GM12875 (cell line): ENCODE data around the gene ARMC3.

Experiments used
- H3K4me3 ChIP-seq: one replicate; pipeline ENCODE4 v1.5.1; 2011; ENCODE audit warnings: low read depth, low read length, control low read depth
- TF ChIP-seq, protein P1 (sequence below): IDR thresholded peaks from 2 replicates; pipeline ENCODE4 v1.5.1; 2011; ENCODE audit warnings: low read depth, mild to moderate bottlenecking, control low read depth, inconsistent platforms, low read length, moderate library complexity, borderline replicate concordance; ENCODE audit not compliant: insufficient read depth

The ARMC3 gene

DNA sequence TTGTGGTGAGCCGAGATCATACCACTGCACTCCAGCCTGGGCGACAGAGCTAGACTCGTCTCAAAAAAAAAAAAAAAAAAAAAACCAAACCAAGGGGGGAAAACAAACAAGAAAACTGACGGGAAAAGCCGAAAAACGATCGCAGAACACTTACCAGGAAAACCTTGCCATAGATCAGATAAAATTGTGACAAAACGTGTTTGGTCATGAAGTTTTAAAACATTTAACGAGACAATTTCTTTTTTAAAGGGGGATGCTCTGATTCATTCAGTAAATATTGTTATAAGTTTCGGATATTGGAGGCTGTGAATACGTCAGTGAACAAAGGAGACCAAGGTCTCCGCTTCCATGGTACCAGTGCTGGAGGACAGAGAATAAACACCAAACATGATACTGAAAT lies 77.3 kb downstream of the ARMC3 start:
- TF ChIP-seq, protein P1, sequence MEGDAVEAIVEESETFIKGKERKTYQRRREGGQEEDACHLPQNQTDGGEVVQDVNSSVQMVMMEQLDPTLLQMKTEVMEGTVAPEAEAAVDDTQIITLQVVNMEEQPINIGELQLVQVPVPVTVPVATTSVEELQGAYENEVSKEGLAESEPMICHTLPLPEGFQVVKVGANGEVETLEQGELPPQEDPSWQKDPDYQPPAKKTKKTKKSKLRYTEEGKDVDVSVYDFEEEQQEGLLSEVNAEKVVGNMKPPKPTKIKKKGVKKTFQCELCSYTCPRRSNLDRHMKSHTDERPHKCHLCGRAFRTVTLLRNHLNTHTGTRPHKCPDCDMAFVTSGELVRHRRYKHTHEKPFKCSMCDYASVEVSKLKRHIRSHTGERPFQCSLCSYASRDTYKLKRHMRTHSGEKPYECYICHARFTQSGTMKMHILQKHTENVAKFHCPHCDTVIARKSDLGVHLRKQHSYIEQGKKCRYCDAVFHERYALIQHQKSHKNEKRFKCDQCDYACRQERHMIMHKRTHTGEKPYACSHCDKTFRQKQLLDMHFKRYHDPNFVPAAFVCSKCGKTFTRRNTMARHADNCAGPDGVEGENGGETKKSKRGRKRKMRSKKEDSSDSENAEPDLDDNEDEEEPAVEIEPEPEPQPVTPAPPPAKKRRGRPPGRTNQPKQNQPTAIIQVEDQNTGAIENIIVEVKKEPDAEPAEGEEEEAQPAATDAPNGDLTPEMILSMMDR, result no peak
- H3K4me3 ChIP-seq, result no peak overlapping the region

DNA sequence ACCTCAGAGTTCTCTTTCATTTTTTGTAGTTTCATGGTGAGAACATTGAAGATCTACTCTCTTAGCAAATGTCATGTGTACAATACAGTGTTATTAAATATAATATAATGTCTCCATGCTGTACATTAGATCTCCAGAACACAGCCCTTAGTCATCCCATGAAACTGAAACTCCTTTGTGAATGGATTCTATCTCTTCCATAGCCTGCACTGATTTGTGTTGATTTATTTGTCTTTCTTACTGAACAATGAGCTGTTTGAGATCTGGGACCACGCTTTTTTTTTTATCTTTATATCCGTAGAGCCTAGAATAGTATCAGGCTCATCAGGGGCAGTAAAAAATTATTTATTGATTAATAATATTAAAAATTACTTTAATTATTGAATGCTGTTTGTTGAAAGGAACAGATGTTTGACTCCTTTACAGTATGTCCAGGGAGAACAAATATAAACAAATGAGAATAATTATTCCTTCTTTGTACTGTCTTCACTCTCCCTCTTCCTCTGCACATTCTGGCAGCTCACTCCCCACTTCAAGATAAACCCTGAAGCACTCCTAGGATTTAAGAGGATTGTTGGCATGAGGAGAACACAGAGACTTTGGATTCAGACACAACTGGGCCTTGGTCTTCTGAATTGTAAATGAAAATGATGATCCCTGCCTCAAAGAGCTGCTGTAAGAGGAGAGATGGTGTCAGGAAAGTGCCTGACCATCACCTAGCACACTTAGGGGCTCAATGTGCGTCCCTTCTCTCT lies 85.9 kb downstream of the ARMC3 start:
- TF ChIP-seq, protein P1, result no peak
- H3K4me3 ChIP-seq, result no peak overlapping the region

DNA sequence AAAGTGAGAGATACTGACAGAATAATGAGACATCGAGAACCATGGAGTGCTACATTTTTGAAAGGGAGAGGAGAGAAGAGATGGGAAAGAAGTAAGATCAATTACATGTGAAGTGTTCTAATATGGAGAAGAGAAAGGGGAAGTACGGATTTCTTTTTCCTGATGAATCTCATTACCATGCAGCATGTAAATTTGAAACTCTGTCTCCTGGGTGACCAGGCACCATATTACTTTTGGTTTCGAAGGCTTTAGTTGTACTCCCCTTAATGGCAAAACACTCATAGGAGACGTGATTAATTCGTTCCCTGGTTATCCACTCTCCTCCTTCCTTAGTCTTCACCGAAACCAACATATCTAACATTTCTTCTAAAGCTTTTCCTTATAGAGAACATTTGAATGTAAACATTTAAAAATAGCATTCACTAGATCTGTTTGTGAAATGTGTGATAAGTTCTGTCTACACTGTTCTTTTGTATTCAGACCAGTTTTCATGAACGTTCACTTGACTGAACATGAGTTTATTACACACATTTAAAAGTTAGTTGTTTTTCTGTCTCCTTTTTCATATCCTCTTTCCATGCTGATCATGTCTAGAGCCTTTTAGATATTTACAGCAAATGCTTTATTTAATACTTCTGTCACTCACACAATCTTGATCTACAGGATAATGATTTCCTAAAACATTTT lies 87.3 kb downstream of the ARMC3 start:
- TF ChIP-seq, protein P1, result no peak
- no peak overlapping the region for H3K4me3 ChIP-seq

DNA sequence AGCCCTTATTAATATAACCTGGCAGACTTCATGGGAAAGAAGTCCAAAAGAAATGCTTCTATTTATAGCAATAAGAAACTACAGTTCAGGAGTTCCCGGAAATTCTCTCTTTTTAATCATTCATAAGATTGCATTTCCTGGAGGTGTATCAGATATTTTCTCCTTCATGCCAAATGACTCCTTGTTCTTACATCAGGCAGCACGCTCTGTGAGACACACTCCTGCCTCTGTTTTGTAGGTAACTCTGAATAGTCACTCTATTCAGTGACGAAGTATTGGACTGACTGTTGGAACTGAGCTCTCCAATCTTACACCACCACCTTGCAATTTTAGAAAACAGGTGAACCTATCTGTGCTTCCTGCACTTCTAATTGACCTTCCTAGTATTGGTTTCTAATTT lies 88.8 kb downstream of the ARMC3 start:
- TF ChIP-seq, protein P1, result no peak
- H3K4me3 ChIP-seq, result no peak overlapping the region

DNA sequence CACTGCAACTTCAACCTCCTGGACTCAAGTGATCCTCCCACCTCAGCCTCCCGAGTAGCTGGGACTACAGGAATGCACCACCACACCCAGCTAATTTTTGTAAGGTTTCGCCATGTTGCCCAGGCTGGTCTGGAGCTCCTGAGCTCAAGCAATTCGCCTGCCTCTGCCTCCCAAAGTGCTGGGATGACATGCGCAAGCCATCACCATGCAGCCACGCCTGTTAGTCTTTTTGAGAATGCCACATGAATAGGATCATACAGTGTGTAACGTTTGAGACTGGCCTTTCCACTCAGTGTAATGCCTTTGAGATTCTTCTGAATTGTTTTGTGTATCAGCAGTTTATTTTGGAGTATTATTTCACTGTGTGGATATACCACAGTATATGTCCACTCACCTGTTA lies 91.8 kb downstream of the ARMC3 start:
- TF ChIP-seq, protein P1, result no peak
- H3K4me3 ChIP-seq, result no peak overlapping the region

DNA sequence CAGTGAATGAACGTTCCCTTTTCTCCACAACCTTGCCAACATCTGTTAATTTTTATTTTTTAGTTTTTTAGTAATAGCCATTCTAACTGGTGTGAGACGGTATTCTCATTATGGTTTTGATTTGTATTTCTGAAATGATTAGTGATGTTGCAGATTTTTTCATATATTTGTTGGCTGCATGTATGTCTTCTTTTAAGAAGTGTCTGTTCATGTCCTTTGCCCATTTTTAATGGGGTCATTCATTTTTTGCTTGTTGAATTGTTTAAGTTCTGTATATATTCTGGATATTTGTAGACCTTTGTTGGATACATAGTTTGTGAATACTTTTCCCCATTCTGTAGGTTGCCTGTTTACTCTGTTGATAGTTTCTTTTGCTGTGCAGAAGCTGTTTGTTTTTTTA lies 93.6 kb downstream of the ARMC3 start:
- TF ChIP-seq, protein P1, result no peak
- H3K4me3 ChIP-seq, result no peak overlapping the region

DNA sequence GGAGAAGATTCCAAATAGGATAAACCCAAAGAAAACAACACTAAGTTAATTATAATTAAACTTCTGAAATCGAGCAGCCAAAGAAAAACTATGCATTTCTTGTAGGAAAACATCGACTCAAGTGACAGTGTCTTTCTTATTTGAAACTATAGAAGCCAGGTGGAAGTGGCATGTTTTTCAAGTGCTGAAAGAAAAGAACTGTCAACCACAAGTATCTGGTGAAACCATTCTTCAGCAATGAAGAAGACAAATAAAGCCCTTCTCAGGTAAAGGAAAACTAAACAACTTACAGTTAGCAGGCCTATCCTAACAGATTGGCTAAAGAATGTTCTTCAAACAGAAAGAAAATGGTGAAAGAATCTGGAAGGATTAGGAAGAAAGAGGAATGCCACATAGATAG lies 96.1 kb downstream of the ARMC3 start:
- H3K4me3 ChIP-seq, result no peak overlapping the region
- TF ChIP-seq, protein P1, result no peak
